ENCODE data around the gene ZNF649. TPM values are rescaled to one million over a fixed set of nuclear protein-coding genes. Genes with fewer than 3 reads are reported as not detected.
A peak's percentile ranks its signal among the peaks of the same experiment; 100 is the strongest.

Gene ZNF649
- total and polyA plus RNA-seq, 2 of the 13 experiments (the other 11 are each of a cell fraction or from before 2014, with no cell fraction given), result 3.0 to 13.4 TPM

GRCh38 chr19:51926784-51927741, 22.2 kb upstream of the ZNF649 start, which contains the start of gene ZNF613 (continued):
- TF ChIP-seq, protein P1, sequence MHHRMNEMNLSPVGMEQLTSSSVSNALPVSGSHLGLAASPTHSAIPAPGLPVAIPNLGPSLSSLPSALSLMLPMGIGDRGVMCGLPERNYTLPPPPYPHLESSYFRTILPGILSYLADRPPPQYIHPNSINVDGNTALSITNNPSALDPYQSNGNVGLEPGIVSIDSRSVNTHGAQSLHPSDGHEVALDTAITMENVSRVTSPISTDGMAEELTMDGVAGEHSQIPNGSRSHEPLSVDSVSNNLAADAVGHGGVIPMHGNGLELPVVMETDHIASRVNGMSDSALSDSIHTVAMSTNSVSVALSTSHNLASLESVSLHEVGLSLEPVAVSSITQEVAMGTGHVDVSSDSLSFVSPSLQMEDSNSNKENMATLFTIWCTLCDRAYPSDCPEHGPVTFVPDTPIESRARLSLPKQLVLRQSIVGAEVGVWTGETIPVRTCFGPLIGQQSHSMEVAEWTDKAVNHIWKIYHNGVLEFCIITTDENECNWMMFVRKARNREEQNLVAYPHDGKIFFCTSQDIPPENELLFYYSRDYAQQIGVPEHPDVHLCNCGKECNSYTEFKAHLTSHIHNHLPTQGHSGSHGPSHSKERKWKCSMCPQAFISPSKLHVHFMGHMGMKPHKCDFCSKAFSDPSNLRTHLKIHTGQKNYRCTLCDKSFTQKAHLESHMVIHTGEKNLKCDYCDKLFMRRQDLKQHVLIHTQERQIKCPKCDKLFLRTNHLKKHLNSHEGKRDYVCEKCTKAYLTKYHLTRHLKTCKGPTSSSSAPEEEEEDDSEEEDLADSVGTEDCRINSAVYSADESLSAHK (CRISPR knock-in tag; IDR thresholded peaks at IDR 0.05; ENCODE audit: borderline replicate concordance), result no peak
- TF ChIP-seq, protein P2, sequence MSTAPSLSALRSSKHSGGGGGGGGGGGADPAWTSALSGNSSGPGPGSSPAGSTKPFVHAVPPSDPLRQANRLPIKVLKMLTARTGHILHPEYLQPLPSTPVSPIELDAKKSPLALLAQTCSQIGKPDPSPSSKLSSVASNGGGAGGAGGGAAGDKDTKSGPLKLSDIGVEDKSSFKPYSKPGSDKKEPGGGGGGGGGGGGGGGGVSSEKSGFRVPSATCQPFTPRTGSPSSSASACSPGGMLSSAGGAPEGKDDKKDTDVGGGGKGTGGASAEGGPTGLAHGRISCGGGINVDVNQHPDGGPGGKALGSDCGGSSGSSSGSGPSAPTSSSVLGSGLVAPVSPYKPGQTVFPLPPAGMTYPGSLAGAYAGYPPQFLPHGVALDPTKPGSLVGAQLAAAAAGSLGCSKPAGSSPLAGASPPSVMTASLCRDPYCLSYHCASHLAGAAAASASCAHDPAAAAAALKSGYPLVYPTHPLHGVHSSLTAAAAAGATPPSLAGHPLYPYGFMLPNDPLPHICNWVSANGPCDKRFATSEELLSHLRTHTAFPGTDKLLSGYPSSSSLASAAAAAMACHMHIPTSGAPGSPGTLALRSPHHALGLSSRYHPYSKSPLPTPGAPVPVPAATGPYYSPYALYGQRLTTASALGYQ (CRISPR knock-in tag; IDR thresholded peaks at IDR 0.05), result 0 out of 2 replicates have a peak, but pooled peaks have one; percentile 25
- TF ChIP-seq ZNF350 (CRISPR knock-in tag; IDR thresholded peaks at IDR 0.05; ENCODE audit: borderline replicate concordance, low read depth), result peak; percentile 86
- no peak for TF ChIP-seq MBNL3 (CRISPR knock-in tag; conservative IDR thresholded peaks at IDR 0.05)
- TF ChIP-seq RFX1 (IDR thresholded peaks at IDR 0.05), result no peak
- TF ChIP-seq MYC (CRISPR knock-in tag; IDR thresholded peaks at IDR 0.05; ENCODE audit: borderline replicate concordance), result no peak
- no peak for TF ChIP-seq SNRNP70 (IDR thresholded peaks at IDR 0.05; ENCODE audit: low read depth, low read length)
- TF ChIP-seq, protein P3, sequence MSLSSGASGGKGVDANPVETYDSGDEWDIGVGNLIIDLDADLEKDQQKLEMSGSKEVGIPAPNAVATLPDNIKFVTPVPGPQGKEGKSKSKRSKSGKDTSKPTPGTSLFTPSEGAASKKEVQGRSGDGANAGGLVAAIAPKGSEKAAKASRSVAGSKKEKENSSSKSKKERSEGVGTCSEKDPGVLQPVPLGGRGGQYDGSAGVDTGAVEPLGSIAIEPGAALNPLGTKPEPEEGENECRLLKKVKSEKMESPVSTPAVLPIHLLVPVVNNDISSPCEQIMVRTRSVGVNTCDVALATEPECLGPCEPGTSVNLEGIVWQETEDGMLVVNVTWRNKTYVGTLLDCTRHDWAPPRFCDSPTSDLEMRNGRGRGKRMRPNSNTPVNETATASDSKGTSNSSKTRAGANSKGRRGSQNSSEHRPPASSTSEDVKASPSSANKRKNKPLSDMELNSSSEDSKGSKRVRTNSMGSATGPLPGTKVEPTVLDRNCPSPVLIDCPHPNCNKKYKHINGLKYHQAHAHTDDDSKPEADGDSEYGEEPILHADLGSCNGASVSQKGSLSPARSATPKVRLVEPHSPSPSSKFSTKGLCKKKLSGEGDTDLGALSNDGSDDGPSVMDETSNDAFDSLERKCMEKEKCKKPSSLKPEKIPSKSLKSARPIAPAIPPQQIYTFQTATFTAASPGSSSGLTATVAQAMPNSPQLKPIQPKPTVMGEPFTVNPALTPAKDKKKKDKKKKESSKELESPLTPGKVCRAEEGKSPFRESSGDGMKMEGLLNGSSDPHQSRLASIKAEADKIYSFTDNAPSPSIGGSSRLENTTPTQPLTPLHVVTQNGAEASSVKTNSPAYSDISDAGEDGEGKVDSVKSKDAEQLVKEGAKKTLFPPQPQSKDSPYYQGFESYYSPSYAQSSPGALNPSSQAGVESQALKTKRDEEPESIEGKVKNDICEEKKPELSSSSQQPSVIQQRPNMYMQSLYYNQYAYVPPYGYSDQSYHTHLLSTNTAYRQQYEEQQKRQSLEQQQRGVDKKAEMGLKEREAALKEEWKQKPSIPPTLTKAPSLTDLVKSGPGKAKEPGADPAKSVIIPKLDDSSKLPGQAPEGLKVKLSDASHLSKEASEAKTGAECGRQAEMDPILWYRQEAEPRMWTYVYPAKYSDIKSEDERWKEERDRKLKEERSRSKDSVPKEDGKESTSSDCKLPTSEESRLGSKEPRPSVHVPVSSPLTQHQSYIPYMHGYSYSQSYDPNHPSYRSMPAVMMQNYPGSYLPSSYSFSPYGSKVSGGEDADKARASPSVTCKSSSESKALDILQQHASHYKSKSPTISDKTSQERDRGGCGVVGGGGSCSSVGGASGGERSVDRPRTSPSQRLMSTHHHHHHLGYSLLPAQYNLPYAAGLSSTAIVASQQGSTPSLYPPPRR (CRISPR knock-in tag; IDR thresholded peaks at IDR 0.05; ENCODE audit: borderline replicate concordance), result no peak
- 0 out of 2 replicates have a peak, but pooled peaks have one; percentile 19 for TF ChIP-seq ZFP1 (CRISPR knock-in tag; IDR thresholded peaks at IDR 0.05)
- 0 out of 2 replicates have a peak, but pooled peaks have one; percentile 27 for TF ChIP-seq HBP1 (CRISPR knock-in tag; IDR thresholded peaks at IDR 0.05; ENCODE audit: low read depth)
- TF ChIP-seq MIXL1 (CRISPR knock-in tag; IDR thresholded peaks at IDR 0.05), result peak; percentile 28; the same call in 1 of the 2 replicates
- TF ChIP-seq ATF1 (CRISPR knock-in tag; IDR thresholded peaks at IDR 0.05), result peak; percentile 77
- no peak for TF ChIP-seq ZNF367 (CRISPR knock-in tag; IDR thresholded peaks at IDR 0.05; ENCODE audit: borderline replicate concordance)
- TF ChIP-seq, protein P4, sequence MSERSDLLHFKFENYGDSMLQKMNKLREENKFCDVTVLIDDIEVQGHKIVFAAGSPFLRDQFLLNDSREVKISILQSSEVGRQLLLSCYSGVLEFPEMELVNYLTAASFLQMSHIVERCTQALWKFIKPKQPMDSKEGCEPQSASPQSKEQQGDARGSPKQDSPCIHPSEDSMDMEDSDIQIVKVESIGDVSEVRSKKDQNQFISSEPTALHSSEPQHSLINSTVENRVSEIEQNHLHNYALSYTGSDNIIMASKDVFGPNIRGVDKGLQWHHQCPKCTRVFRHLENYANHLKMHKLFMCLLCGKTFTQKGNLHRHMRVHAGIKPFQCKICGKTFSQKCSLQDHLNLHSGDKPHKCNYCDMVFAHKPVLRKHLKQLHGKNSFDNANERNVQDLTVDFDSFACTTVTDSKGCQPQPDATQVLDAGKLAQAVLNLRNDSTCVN (CRISPR knock-in tag; IDR thresholded peaks at IDR 0.05; ENCODE audit: borderline replicate concordance), result no peak; the same call in 1 of the 2 replicates
- TF ChIP-seq GATA4 (IDR thresholded peaks at IDR 0.05; ENCODE audit: borderline replicate concordance, low read depth), result 0 out of 2 replicates have a peak, but pooled peaks have one; percentile 27
